ENCODE measurements around the gene ZNF813.
A peak's percentile ranks its signal among the peaks of the same experiment; 100 is the strongest.

The ZNF813 gene

DNA sequence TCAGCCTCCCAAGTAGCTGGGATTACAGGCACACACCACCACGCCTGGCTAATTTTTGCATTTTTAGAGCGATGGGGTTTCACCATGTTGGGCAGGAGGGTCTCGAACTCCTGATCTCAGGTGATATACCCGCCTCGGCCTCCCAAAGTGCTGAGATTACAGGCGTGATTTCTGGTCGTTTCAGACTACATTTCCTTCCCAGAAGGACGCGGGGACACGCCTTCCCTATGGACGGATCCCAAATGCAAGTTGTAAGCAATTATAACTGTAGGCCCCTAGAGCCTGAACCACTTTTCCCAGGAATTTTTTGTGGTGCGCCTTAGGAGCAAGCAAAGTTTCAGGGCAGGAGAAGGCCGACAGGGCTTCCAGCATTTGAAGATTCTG lies 52.6 kb downstream of the ZNF813 start:
- Histone ChIP-seq H3K4me3 (ENCODE audit: insufficient read depth, low read length, poor library complexity, severe bottlenecking) (peak overlapping the region; percentile 91), H3K9ac (ENCODE audit: low read length) (no peak overlapping the region), H3K9me2 (replicated peaks; ENCODE audit: insufficient read depth, low read length) (no peaks in the 10 kb centered on the region), H3K36me3 (ENCODE audit: low read length) (no peaks in the 10 kb centered on the region), H3K27ac (ENCODE audit: low read depth, low read length) (no peak overlapping the region), H2AFZ (ENCODE audit: low read depth, low read length, severe bottlenecking) (peak overlapping the region; percentile 83), H3F3A (ENCODE audit: insufficient read depth) (no peaks in the 10 kb centered on the region), H3K27me3 (ENCODE audit: low read length) (no peaks in the 10 kb centered on the region), H3K4me2 (ENCODE audit: low read depth, low read length, poor library complexity, severe bottlenecking) (peak overlapping the region; percentile 40), H4K20me1 (ENCODE audit: low read depth, low read length) (no peaks in the 10 kb centered on the region), H3K9me3 (ENCODE audit: insufficient read depth, low read length) (no peaks in the 10 kb centered on the region), H3K79me2 (ENCODE audit: insufficient read depth, low read length) (no peaks in the 10 kb centered on the region; the same call in 1 of the 2 replicates)
- TF ChIP-seq EZH2phosphoT487 (conservative IDR thresholded peaks at IDR 0.05; ENCODE audit: low read length): no peak
- TF ChIP-seq, protein P1, sequence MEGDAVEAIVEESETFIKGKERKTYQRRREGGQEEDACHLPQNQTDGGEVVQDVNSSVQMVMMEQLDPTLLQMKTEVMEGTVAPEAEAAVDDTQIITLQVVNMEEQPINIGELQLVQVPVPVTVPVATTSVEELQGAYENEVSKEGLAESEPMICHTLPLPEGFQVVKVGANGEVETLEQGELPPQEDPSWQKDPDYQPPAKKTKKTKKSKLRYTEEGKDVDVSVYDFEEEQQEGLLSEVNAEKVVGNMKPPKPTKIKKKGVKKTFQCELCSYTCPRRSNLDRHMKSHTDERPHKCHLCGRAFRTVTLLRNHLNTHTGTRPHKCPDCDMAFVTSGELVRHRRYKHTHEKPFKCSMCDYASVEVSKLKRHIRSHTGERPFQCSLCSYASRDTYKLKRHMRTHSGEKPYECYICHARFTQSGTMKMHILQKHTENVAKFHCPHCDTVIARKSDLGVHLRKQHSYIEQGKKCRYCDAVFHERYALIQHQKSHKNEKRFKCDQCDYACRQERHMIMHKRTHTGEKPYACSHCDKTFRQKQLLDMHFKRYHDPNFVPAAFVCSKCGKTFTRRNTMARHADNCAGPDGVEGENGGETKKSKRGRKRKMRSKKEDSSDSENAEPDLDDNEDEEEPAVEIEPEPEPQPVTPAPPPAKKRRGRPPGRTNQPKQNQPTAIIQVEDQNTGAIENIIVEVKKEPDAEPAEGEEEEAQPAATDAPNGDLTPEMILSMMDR (IDR thresholded peaks at IDR 0.05; ENCODE audit: insufficient read depth, low read length, poor library complexity, severe bottlenecking): no peak

DNA sequence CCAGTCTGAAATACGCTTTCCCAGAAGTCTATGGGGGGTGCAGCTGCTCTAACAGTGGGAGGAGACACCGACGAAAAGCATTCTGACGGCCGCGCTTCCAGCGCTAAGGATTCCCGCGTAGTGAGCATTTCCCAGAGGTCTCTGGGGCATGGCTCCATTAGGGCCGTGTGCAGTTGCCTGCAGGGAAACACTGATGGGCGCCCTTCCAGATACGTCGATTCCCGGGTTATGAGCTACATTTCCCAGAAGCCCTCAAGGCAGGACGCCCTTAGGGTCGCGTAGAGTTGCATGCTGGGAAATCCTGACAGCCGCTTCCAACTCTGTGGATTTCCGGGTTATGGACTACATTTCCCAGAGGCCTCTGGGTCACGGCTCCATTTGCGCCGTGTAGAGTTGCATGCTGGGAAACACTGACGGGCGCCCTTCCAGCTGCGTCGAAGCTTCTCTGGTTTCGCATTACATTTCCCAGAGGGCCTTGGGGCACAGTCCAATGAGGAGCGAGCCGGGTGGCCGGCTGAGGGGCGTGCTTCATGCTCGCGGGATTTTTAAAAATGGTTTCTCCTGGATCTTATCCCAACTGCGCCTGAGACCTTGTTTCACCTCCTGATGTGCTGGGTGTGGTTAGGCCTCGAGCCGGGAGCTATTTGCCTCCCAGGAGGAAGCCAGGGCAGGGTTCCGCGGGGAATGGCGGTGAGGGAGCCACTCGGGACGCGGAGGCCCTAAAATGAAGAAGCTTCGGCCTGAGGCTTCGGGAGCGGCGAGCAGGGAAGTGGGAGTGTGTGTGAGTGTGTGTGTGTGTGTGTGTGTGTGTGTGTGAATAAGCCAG lies 53.2 kb downstream of the ZNF813 start:
- H3K9me3 ChIP-seq (ENCODE audit: insufficient read depth, low read length): peaks cover 5% of the 10 kb centered on the region; the same call in 1 of the 2 replicates
- no peaks in the 10 kb centered on the region; the same call in 1 of the 2 replicates for H3K79me2 ChIP-seq (ENCODE audit: insufficient read depth, low read length)
- H4K20me1 ChIP-seq (ENCODE audit: low read depth, low read length): no peaks in the 10 kb centered on the region
- no peaks in the 10 kb centered on the region for H3F3A ChIP-seq (ENCODE audit: insufficient read depth)
- no peaks in the 10 kb centered on the region for H3K9me2 ChIP-seq (replicated peaks; ENCODE audit: insufficient read depth, low read length)
- H3K4me2 ChIP-seq (ENCODE audit: low read depth, low read length, poor library complexity, severe bottlenecking): peak overlapping the region; percentile 58
- H2AFZ ChIP-seq (ENCODE audit: low read depth, low read length, severe bottlenecking): peak overlapping the region; percentile 89
- 0 out of 2 replicates have a peak, but pooled peaks cover 2% of the 10 kb centered on the region for H3K36me3 ChIP-seq (ENCODE audit: low read length)
- H3K9ac ChIP-seq (ENCODE audit: low read length): peak overlapping the region; percentile 63
- no peak overlapping the region for H3K27ac ChIP-seq (ENCODE audit: low read depth, low read length)
- H3K4me3 ChIP-seq (ENCODE audit: insufficient read depth, low read length, poor library complexity, severe bottlenecking): peak overlapping the region; percentile 91
- TF ChIP-seq EZH2phosphoT487 (conservative IDR thresholded peaks at IDR 0.05; ENCODE audit: low read length): no peak
- TF ChIP-seq, protein P1 (IDR thresholded peaks at IDR 0.05; ENCODE audit: insufficient read depth, low read length, poor library complexity, severe bottlenecking): no peak
- no peaks in the 10 kb centered on the region for H3K27me3 ChIP-seq (ENCODE audit: low read length)

DNA sequence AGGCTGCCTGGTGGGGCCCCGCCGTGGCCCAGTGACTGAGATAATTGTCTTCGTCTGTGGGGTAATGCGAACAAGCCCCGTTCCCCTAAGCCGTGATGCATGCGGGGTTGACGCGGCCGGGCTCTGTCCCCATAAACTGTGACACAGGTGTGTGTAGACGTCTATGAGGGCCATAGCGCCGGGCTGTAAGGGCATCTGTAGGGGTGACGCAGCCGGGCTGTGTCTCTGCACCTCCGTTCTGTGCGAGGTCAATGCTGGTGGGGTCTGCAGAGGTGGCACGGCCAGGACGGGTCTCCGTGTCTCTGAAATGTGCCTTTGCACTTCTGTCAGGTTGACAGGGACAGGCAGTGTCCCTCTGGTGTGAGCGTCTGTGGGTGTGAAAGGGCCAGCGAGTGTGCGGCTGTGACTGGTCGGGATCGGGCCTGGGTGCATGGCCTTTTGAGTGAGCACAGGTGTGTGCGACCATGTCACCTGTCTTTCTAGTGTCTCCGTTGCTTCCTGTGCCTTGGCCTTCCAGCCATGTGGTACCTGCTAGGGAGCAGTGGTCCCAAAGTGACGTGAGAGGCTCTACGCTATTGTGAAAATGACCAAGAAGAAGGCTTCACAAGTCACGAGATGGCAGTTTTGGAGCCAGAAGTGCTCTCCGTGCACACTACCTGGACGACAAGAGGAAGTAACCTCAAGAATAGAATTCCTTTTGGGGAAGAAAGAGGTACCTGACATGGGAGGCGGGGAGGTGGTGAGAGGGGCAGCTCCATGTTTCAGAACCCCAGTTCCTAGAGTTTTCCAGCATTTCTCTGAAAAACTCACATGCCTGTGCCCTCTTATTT lies 54.1 kb downstream of the ZNF813 start:
- peaks cover 6% of the 10 kb centered on the region; the same call in 1 of the 2 replicates for H3K9me3 ChIP-seq (ENCODE audit: insufficient read depth, low read length)
- H3K27me3 ChIP-seq (ENCODE audit: low read length): no peaks in the 10 kb centered on the region
- no peaks in the 10 kb centered on the region for H3K9me2 ChIP-seq (replicated peaks; ENCODE audit: insufficient read depth, low read length)
- peak overlapping the region; percentile 63 for H3K9ac ChIP-seq (ENCODE audit: low read length)
- H3K79me2 ChIP-seq (ENCODE audit: insufficient read depth, low read length): no peaks in the 10 kb centered on the region; the same call in 1 of the 2 replicates
- no peak overlapping the region for H3K27ac ChIP-seq (ENCODE audit: low read depth, low read length)
- peak overlapping the region; percentile 91 for H3K4me3 ChIP-seq (ENCODE audit: insufficient read depth, low read length, poor library complexity, severe bottlenecking)
- H3K4me2 ChIP-seq (ENCODE audit: low read depth, low read length, poor library complexity, severe bottlenecking): peak overlapping the region; percentile 58
- no peaks in the 10 kb centered on the region for H4K20me1 ChIP-seq (ENCODE audit: low read depth, low read length)
- 0 out of 2 replicates have a peak, but pooled peaks cover 4% of the 10 kb centered on the region for H3K36me3 ChIP-seq (ENCODE audit: low read length)
- H3F3A ChIP-seq (ENCODE audit: insufficient read depth): no peaks in the 10 kb centered on the region
- peak overlapping the region; percentile 89 for H2AFZ ChIP-seq (ENCODE audit: low read depth, low read length, severe bottlenecking)
- TF ChIP-seq, protein P1 (IDR thresholded peaks at IDR 0.05; ENCODE audit: insufficient read depth, low read length, poor library complexity, severe bottlenecking): no peak
